ENCODE data around the gene PUM2.

PUM2 gene

DNA sequence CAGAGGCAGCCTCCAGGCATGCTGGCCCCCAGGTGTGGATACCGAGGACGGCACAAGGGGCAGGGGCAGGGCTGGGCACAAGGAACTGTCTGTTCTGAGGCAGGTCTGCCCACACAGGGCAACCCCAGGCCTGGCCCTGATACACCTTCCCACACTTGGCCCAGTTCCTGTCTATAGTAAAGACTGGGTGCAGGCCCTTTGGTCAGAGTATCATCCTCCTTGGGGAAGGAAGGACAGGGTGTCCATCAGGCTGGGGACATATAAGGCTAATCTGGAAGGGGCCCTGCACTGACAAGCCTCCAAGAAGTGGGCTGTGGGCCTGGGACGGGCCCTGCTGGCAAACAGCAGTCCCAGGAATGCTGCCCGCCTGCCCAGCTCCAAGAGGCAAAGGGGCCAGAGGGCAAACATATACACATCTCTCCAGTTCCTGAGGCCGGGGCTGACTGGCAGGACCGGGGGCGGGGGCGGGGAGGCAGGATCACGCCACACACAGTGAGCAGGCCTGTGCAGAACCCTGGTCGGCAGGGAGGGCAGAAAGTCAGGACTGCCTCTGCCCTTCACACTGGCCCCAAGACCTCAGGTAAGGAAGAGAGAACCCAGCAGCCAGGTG lies 144.6 kb downstream of the PUM2 start:
- DNase-seq (ENCODE audit: low read depth): no peak
- TF ChIP-seq CTCF (conservative IDR thresholded peaks at IDR 0.05; ENCODE audit: low read depth, low read length): no peak

DNA sequence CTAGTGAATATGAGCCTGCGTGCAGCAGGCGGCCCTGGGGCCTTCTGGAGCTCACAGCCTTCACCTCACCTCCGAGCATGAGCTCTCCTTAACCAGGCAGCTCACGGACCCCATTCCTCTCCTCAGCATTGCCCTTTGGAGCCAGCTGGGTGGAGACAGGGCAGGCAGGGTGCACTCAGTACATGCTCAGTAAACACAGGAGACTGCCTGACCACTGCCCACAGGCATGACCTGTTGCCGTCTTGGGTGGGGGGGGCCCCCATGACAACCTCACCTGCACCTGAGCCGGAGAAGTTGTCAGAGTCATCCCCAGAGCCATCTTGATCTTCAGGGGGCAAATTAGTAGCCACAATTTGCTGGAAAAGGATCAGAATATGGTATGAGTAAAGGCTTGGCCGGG lies 145.6 kb downstream of the PUM2 start:
- H3K4me3 ChIP-seq (ENCODE audit: low read depth, low read length): no peak overlapping the region
- TF ChIP-seq CTCF (conservative IDR thresholded peaks at IDR 0.05; ENCODE audit: low read depth, low read length): no peak
- DNase-seq (ENCODE audit: low read depth): no peak

More for the DNA sequence above, 144.6 kb downstream of the PUM2 start:
- no peak overlapping the region for H3K4me3 ChIP-seq (ENCODE audit: low read depth, low read length)

DNA sequence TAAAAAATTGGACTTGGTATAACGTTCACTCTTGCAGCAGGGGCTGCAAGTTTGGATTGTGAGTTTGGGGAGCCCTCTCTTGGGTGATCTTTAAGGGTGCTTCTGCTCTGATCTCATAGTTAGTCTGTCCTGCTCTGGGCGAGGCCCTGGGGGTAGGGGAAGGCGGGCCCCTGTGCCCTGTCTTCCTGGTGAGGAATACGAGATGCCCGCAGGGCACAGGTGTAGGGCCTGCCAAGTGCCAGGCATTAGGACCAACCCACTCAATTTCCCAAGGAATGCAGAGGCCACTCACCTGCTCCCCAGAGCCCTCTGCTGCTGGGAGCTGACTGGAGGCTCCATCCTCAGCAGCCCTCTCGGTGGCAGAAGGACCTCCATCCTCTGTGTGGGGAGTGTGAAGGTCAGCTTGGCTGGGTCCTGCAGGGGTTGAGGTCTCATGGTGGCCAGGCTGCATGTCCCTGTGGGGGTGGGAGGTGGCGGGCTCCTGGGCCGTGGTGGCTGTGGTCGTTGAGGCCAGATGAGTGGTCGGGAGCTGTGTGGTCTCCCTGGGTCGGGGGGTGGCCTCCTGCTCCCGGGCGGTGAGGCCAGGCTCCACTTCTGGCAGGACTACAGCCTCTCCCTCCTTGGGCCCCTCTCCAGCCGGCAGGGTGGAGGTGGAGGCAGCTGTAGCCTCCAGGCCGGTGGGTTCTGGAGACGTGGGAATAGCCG lies 147.0 kb downstream of the PUM2 start:
- no peak for DNase-seq (ENCODE audit: low read depth)
- H3K4me3 ChIP-seq (ENCODE audit: low read depth, low read length): no peak overlapping the region
- no peak for TF ChIP-seq CTCF (conservative IDR thresholded peaks at IDR 0.05; ENCODE audit: low read depth, low read length)

DNA sequence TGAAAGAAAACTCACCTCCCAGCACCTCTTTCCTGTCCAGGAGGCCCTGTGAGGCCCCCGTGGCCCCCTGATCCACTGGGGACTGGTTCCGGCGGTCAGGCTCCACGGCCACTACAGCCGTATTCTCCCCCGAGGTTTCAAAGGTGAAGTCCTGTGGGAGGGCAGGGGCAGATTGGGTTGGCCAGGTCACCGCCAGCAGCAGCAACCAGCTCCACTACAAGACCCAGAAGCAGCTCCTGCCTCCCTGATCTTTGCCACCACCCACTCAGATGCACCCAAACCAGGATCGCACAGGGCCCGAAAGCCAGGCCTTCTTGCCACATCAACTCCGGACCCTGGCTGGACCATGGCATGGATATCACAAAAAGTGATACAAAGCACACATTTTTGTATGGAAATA lies 147.6 kb downstream of the PUM2 start:
- no peak for TF ChIP-seq CTCF (conservative IDR thresholded peaks at IDR 0.05; ENCODE audit: low read depth, low read length)
- no peak overlapping the region for H3K4me3 ChIP-seq (ENCODE audit: low read depth, low read length)
- no peak for DNase-seq (ENCODE audit: low read depth)

DNA sequence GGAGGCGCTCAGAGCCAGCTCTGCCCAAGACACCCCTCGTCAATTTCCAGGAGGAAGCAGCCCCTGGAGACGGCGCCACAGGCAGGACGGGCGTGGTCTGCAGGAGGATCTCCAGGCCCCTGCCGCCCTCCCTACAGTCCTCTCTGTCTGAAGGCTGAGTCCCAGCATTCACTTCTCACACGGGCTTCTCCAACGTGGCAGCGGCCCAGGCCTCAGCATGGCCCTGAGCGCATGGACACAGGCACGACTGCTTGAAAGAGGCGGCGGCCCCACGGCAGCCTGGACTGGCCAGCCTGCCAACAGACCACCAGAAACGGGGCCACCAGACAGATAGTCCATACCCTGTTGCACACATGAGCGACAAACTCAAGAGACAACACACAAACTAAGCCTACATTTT lies 149.0 kb downstream of the PUM2 start:
- H3K4me3 ChIP-seq (ENCODE audit: low read depth, low read length): no peak overlapping the region
- no peak for DNase-seq (ENCODE audit: low read depth)
- TF ChIP-seq CTCF (conservative IDR thresholded peaks at IDR 0.05; ENCODE audit: low read depth, low read length): no peak

GRCh38 chr2:20200697-20201555 lies 149.7 kb downstream of the PUM2 start:
- no peak for DNase-seq (ENCODE audit: low read depth)
- no peak for TF ChIP-seq CTCF (conservative IDR thresholded peaks at IDR 0.05; ENCODE audit: low read depth, low read length)
- no peak overlapping the region for H3K4me3 ChIP-seq (ENCODE audit: low read depth, low read length)

All from choroid plexus epithelial cell (primary cell).